GM23338 (cell line): ENCODE data around the gene AGA. TPM values are rescaled to one million over a fixed set of nuclear protein-coding genes. Genes with fewer than 3 reads are reported as not detected.

Experiments used
- ATAC-seq: fragments of 200-7000 bp; cut with Tn5 transposase; 3 replicates; pipeline ENCODE4 v1.9.1; 2020
- DNase-seq: peaks from one replicate; pipeline ENCODE4 v3.0.0-alpha.2; 2015; ENCODE audit warnings: low spot score
- H2AFZ ChIP-seq: fragments of 200-600 bp; sonication (generic); 2 replicates; pipeline ENCODE4 v1.8.0; 2016; ENCODE audit warnings: antibody characterized with exemption, mild to moderate bottlenecking, moderate library complexity
- H3F3A ChIP-seq: fragments of 200-600 bp; sonication (generic); replicated peaks from 2 replicates; pipeline ENCODE4 v1.8.0; 2017; ENCODE audit warnings: antibody characterized with exemption, mixed run types, low read depth
- H3K27ac ChIP-seq: fragments of 200-600 bp; sonication (generic); 2 replicates; pipeline ENCODE4 v1.6.1; 2016; ENCODE audit warnings: low read depth
- H3K27me3 ChIP-seq: fragments of 200-600 bp; sonication (generic); 2 replicates; pipeline ENCODE4 v1.8.0; 2016; ENCODE audit warnings: mild to moderate bottlenecking, mixed run types, moderate library complexity; ENCODE audit not compliant: insufficient read depth
- H3K36me3 ChIP-seq: fragments of 200-600 bp; sonication (generic); 2 replicates; pipeline ENCODE4 v1.8.0; 2016; ENCODE audit warnings: mild to moderate bottlenecking; ENCODE audit not compliant: insufficient read depth
- H3K4me1 ChIP-seq: fragments of 200-600 bp; sonication (generic); 2 replicates; pipeline ENCODE4 v1.8.0; 2016; ENCODE audit warnings: mild to moderate bottlenecking, moderate library complexity; ENCODE audit not compliant: insufficient read depth
- H3K4me2 ChIP-seq: fragments of 200-600 bp; sonication (generic); 2 replicates; pipeline ENCODE4 v1.7.1; 2017; ENCODE audit warnings: mixed run types
- H3K4me3 ChIP-seq: fragments of 200-600 bp; sonication (generic); 2 replicates; pipeline ENCODE4 v1.6.1; 2016; ENCODE audit warnings: mixed run types
- H3K79me2 ChIP-seq: fragments of 200-600 bp; sonication (generic); replicated peaks from 2 replicates; pipeline ENCODE4 v1.8.0; 2017; ENCODE audit warnings: mild to moderate bottlenecking; ENCODE audit not compliant: insufficient read depth
- H3K9me2 ChIP-seq: fragments of 200-600 bp; sonication (generic); 2 replicates; pipeline ENCODE4 v1.8.0; 2017; ENCODE audit not compliant: insufficient read depth
- H4K20me1 ChIP-seq: fragments of 200-600 bp; sonication (generic); replicated peaks from 2 replicates; pipeline ENCODE4 v1.8.0; 2017; ENCODE audit warnings: mild to moderate bottlenecking; ENCODE audit not compliant: insufficient read depth
- H3K27ac Mint-ChIP-seq: 2 replicates; pipeline ENCODE4 v1.8.0; 2020; ENCODE audit warnings: inconsistent platforms, mild to moderate bottlenecking, moderate library complexity, mixed read lengths
- H3K27me3 Mint-ChIP-seq: 3 replicates; pipeline ENCODE4 v1.8.0; 2022; ENCODE audit warnings: low read depth, mild to moderate bottlenecking, moderate library complexity, mixed read lengths, inconsistent platforms; ENCODE audit not compliant: insufficient read depth, poor library complexity
- H3K36me3 Mint-ChIP-seq: 3 replicates; pipeline ENCODE4 v1.8.0; 2021; ENCODE audit warnings: low read depth, mild to moderate bottlenecking, inconsistent platforms, moderate library complexity, mixed read lengths
- H3K4me1 Mint-ChIP-seq: 3 replicates; pipeline ENCODE4 v1.8.0; 2020; ENCODE audit warnings: mild to moderate bottlenecking, inconsistent platforms, mixed read lengths
- H3K4me3 Mint-ChIP-seq: 3 replicates; pipeline ENCODE4 v1.8.0; 2021; ENCODE audit warnings: moderate library complexity, mild to moderate bottlenecking, inconsistent platforms, mixed read lengths
- H3K9me3 Mint-ChIP-seq: 3 replicates; pipeline ENCODE4 v1.8.0; 2020; ENCODE audit warnings: moderate library complexity, mild to moderate bottlenecking, inconsistent platforms, mixed read lengths
- CREB1 ChIP-seq: fragments of 250-450 bp; sonication (Bioruptor Pico); IDR thresholded peaks from 2 replicates; pipeline ENCODE4 v1.5.0; 2020; ENCODE audit warnings: low read depth, mild to moderate bottlenecking, moderate library complexity
- CTCF ChIP-seq, 2 experiments: fragments of 200-600 bp in 1 of 2; sonication (generic) in 1 of 2; conservative IDR thresholded peaks; 2 replicates each; pipeline versions ENCODE4 v1.5.1 to v1.6.1; 2016 to 2017; ENCODE audit warnings: antibody characterized with exemption in 2 of 2, low read depth in 2 of 2, mild to moderate bottlenecking in 2 of 2, moderate library complexity in 1 of 2
- ETS1 ChIP-seq: IDR thresholded peaks from 2 replicates; pipeline ENCODE4 v1.6.1; 2016; ENCODE audit warnings: antibody characterized with exemption
- EZH2 ChIP-seq: fragments of 200-600 bp; sonication (generic); IDR thresholded peaks from one replicate; pipeline ENCODE4 v1.8.0; 2017; ENCODE audit warnings: antibody characterized with exemption, mild to moderate bottlenecking, low read depth; ENCODE audit not compliant: unreplicated experiment
- JUNB ChIP-seq: IDR thresholded peaks from one replicate; pipeline ENCODE4 v1.6.1; 2016; ENCODE audit warnings: antibody characterized with exemption; ENCODE audit not compliant: unreplicated experiment
- POLR2AphosphoS5 ChIP-seq: IDR thresholded peaks from 2 replicates; pipeline ENCODE4 v1.6.1; 2016; ENCODE audit warnings: antibody characterized with exemption, low read depth
- STAT1 ChIP-seq: IDR thresholded peaks from one replicate; pipeline ENCODE4 v1.6.1; 2016; ENCODE audit warnings: antibody characterized with exemption; ENCODE audit not compliant: unreplicated experiment
- ZNF114 ChIP-seq: fragments of 250-450 bp; sonication (Bioruptor Pico); IDR thresholded peaks from 2 replicates; pipeline ENCODE4 v1.5.0; 2020; ENCODE audit warnings: mild to moderate bottlenecking, moderate library complexity
- ZNF331 ChIP-seq: fragments of 250-450 bp; sonication (Bioruptor Pico); IDR thresholded peaks from 2 replicates; pipeline ENCODE4 v1.5.0; 2020; ENCODE audit warnings: low read depth, mild to moderate bottlenecking, moderate library complexity
- polyA plus RNA-seq: library from polyadenylated mRNA; unstranded; fragments of >200 nt; fragmentation: Nextera tagmentation; extraction: Ambion mirVana; gene quantifications from 2 replicates; pipeline ENCODE4 v1.2.1, GENCODE V29; 2016
- total RNA-seq: library from RNA; depleted of rRNA; stranded (reverse); fragments of >200 nt; shearing (Covaris generic); gene quantifications from 2 replicates; pipeline ENCODE4 v1.2.3, GENCODE V29; 2014

The AGA gene
- total and polyA plus RNA-seq, 2 experiments from 2014 or later: 5.5 to 12.8 TPM

- Histone ChIP-seq H3K79me2 (no peaks in the 10 kb centered on the region), H3K9me2 (peaks cover 10% of the 10 kb centered on the region), H3K36me3 (no peaks in the 10 kb centered on the region), H3K4me3 (no peak overlapping the region), H3K4me1 (peaks cover 5% of the 10 kb centered on the region; the same call in 1 of the 2 replicates), H3F3A (no peaks in the 10 kb centered on the region), H3K27me3 (no peaks in the 10 kb centered on the region), H3K27ac (no peak overlapping the region), H2AFZ (no peak overlapping the region; the same call in 1 of the 2 replicates), H3K4me2 (no peak overlapping the region), H4K20me1 (no peaks in the 10 kb centered on the region)
- TF ChIP-seq ZNF331 (CRISPR knock-in tag): no peak
- TF ChIP-seq ETS1: no peak
- no peaks in the 10 kb centered on the region; the same call in 2 of the 3 replicates for H3K4me1 Mint-ChIP-seq
- no peak overlapping the region for H3K27ac Mint-ChIP-seq
- no peak overlapping the region for H3K4me3 Mint-ChIP-seq
- ATAC-seq (no peak), DNase-seq (no peak)
- no peaks in the 10 kb centered on the region; the same call in 1 of the 3 replicates for H3K9me3 Mint-ChIP-seq
- H3K36me3 Mint-ChIP-seq: no peaks in the 10 kb centered on the region
- H3K27me3 Mint-ChIP-seq: peaks cover 9% of the 10 kb centered on the region
Observed at GRCh38 chr4:177413076-177413475, 29.2 kb downstream of the AGA start.

- no peak overlapping the region for H3K27ac Mint-ChIP-seq
- no peaks in the 10 kb centered on the region; the same call in 1 of the 3 replicates for H3K9me3 Mint-ChIP-seq
- H3F3A ChIP-seq: no peaks in the 10 kb centered on the region
- no peak overlapping the region for H3K4me3 ChIP-seq
- no peaks in the 10 kb centered on the region for H3K27me3 ChIP-seq
- no peaks in the 10 kb centered on the region for H3K36me3 ChIP-seq
- peaks cover 9% of the 10 kb centered on the region for H3K27me3 Mint-ChIP-seq
- no peak for DNase-seq
- H3K27ac ChIP-seq: no peak overlapping the region
- no peak for ATAC-seq
- H3K9me2 ChIP-seq: peaks cover 6% of the 10 kb centered on the region
- H3K4me1 Mint-ChIP-seq: no peaks in the 10 kb centered on the region; the same call in 2 of the 3 replicates
- no peak overlapping the region for H2AFZ ChIP-seq
- H3K36me3 Mint-ChIP-seq: no peaks in the 10 kb centered on the region
- H4K20me1 ChIP-seq: no peaks in the 10 kb centered on the region
- H3K4me1 ChIP-seq: peaks cover 5% of the 10 kb centered on the region; the same call in 1 of the 2 replicates
- H3K4me2 ChIP-seq: no peak overlapping the region
- no peak overlapping the region for H3K4me3 Mint-ChIP-seq
- H3K79me2 ChIP-seq: no peaks in the 10 kb centered on the region
- TF ChIP-seq STAT1 (no peak), ZNF114 (CRISPR knock-in tag) (no peak), ZNF331 (CRISPR knock-in tag) (no peak), JUNB (no peak), EZH2 (no peak), CTCF (conservative IDR thresholded peaks at IDR 0.05; ENCODE audit: low read depth in 2 of 2) (no peak), ETS1 (no peak), CREB1 (CRISPR knock-in tag) (no peak), POLR2AphosphoS5 (no peak)
Observed at GRCh38 chr4:177411996-177412395, 30.2 kb downstream of the AGA start.
